GM18499 (cell line): ENCODE measurements around the gene EPHA8.

ENCODE experiments used
- ATAC-seq: cut with Tn5 transposase; IDR thresholded peaks from one replicate; pipeline ENCODE4 v1.9.1; 2021; ENCODE audit warnings: moderate number of reproducible peaks; ENCODE audit not compliant: insufficient read depth, unreplicated experiment

EPHA8 gene

DNA sequence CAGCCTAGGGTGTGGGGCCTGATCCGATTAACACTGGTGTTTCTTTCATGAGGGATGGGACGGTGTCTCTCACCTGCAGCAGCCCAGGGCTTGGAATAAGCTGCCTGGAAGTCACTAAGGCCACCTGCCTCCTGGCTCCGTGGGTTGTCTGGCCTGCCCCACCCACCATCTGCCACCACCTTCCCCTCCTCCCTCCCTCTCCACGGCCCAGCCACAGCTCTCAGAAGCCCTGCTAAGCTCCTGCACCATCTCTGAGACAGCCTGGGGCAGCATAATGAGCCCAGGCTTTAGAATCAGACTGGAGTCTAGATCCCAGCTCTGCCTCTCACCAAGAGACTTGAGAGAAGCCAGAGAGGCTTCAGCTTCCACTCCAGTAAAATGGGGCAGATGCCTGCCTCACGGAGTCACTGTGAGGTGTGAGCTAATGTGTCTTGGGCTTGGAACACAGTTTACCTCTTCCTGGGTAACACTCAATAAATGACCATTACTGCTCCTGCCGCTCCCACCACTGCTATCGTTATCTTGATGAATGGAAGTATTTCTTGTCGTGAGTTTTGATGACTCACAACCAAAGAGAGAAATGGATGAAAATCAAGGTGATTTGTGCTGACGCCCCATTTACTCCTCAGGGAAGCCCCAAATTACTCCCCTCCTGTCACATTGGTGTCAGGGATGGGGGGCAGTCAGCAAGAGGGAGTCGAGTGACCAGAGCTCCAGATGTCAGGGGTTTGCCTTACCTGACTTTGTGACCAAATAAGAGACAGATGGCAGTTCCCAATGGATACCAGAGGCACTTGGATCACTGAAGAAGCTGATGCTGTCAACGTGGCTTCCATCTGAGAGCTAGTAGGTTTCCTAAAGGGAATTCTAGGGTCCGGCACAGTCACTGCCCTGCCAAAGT is 49.6 kb downstream of the EPHA8 start:
- ATAC-seq, result no peak

DNA sequence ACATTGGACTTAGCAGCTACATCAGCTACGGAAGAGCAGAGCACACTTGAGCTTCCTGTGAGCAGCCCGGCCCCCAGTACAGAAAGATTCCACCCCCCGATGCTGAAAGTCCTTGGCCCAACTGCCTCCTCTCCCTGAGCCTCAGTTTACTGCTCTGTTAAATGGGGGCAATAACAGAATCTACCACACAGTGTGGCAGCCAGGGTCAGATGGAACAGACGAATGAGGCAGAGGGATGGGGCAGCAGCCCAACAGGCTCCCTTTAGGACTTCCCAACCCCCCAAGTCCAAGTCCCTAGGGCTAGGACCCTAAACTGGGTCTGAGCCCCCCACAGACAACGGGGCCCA is 50.3 kb downstream of the EPHA8 start:
- no peak for ATAC-seq

DNA sequence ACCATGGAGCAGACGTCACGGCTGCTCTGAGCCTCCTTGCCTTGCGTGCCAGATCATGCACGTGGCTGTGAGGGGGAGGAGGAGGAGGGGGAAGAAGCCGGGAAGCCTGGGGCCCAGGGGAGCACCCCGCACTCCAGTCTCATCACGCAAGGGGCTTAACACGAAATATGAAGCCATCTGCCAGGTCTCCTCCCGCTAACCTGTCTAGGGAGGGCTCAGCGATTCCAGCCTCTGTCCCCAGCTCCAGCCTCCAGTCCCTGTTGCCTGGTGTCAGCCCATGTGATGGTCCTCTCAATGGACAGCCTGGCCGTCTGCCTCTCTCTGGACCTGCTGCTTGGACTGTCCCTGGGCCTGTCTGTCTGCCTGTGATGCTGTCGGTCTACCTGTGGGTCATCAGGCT is 50.7 kb downstream of the EPHA8 start:
- ATAC-seq, result no peak

DNA sequence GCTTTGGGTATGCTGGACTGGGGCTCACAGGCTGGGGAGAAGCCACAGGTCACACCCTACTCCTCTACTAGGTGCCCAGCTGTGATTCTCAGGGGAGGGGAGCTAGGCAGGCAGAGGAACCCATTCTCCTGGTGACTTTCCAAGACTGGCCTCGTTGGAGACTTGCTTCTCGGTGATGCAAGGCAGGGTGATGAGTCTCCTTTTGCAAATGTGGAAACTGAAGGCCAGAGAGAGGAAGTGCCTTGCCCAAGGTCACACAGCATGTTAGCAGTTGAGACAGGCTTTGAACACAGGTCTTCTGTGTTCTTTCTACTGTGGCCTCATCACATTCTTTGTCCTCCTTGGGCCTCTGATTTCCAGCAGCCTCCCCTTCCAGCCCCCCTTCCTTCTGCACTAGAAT is 52.6 kb downstream of the EPHA8 start:
- ATAC-seq, result no peak

DNA sequence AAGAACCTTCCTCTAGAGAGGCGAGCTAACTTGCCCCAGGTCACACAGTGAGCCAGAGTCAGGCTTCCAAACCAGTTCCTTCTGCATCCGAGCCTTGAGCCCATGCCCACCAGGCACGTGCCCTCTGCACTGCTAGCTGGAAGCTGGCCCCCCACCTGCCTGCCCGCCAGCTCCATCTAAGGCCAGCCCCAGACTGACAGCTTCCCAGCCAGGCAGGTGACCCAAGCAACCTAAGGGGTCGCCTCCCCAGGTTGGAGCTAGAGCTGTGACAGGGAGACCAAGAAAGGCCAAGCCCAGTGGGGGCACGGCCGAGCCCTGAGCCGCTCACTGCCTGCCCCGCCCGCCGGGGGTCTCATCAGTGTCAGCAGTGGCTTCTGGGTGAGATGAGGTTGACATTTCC is 53.3 kb downstream of the EPHA8 start:
- no peak for ATAC-seq

DNA sequence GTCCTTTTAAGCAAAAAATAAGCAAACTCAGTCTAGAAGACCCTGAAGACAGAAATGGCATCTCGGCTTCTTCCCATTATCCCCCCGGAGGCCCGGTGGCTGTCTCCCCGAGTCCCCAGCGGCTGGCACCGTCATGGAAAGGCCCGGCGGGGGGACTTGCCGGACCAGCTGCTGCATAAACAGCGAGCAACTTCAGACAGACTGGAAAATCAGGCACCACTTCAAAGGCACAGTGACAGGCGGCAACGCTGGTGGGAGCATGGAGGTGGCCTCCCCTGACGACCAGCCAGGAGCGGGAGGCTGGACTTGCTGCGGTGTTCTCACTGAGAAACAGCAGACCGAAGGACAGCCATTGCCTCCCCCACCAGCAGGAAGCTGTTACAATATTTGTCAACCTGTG is 54.8 kb downstream of the EPHA8 start:
- ATAC-seq, result no peak

DNA sequence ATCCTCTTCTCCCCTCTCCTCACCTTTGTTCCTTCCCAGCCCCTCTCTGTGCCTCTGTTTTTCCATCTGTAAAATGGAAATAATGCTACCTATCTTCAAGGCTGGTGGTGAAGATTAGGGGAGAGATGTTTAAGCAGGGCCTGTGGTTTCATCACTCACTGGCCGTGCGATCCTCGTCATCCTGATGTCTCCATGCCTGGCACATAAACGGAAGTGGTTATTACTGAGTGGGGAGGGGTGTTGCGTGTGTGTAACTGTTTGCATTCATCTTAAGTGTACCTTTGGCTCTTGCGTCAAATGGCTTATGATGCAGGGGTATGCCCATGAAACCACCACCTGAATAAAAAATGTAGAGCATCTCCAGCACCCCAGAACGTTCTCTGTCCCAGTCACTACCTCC is 56.0 kb downstream of the EPHA8 start:
- ATAC-seq, result no peak

DNA sequence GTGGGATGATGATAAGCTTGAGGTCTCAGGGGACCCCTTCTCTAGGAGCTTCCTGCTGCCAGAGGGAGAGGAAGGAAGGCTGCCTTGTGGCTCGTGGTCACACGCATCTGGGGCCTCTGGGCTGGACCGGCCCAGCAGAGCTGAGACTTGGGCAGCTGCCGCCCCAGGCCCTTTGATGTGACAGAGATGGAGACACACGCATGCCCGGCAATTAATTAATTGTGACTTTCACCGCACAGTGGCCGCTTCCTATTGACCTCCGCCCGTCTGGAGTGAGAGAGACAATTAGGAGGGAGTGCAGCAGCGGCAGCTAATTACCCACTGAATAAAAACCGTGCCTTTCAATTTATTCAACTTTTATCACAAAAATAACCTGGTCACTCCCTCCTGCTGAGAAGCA is 56.5 kb downstream of the EPHA8 start:
- no peak for ATAC-seq

DNA sequence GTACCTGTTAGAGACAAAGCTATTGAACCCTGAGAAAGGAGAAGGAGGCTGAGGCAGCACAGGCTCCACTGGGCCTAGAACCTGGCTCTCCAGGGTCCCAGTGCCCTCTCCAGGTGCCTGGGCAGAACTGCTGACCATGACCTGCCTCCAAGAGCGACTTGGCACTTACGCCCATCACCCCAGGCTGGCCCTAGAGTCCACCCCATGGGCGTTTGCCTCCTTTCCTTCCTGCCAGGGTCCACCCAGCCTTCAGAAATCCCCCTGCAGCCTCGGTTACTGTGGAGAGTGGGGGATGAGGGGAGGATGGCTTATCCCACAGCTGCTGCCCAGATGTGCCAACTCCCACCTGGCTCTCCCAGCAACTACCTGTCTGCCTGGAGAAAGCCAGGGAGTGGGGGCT is 58.5 kb downstream of the EPHA8 start:
- no peak for ATAC-seq

DNA sequence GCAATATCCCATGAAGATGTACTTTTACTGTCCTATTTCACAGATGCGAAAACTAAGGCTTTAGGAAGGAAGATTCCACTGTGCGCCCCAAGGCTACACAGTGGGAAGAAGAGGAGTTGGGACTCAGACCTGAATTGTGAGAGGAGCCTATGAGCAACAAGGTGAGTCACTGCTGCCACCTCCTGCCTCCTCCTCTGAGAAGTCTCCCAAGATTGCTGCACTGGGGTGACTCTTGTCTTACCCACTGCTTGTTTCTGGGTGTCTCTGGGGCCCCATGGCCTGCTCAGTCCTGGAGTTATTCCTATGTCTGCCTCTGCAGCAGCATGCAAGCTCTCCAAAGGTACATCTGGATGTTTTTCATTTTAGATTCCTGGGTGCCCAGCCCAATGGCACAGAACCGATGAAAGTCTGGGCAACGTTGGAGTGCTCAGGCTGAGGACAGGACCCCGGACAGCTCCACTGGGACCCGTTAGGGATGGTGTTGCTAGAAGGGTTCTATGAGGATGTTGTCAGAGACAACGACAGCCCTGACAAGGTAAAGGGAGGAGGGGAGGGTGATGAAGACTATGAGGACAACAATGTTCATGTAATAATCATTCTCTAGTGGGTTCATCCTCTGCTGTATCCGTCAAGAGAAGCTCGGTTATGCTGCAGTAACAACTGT is 62.1 kb downstream of the EPHA8 start:
- ATAC-seq, result no peak

DNA sequence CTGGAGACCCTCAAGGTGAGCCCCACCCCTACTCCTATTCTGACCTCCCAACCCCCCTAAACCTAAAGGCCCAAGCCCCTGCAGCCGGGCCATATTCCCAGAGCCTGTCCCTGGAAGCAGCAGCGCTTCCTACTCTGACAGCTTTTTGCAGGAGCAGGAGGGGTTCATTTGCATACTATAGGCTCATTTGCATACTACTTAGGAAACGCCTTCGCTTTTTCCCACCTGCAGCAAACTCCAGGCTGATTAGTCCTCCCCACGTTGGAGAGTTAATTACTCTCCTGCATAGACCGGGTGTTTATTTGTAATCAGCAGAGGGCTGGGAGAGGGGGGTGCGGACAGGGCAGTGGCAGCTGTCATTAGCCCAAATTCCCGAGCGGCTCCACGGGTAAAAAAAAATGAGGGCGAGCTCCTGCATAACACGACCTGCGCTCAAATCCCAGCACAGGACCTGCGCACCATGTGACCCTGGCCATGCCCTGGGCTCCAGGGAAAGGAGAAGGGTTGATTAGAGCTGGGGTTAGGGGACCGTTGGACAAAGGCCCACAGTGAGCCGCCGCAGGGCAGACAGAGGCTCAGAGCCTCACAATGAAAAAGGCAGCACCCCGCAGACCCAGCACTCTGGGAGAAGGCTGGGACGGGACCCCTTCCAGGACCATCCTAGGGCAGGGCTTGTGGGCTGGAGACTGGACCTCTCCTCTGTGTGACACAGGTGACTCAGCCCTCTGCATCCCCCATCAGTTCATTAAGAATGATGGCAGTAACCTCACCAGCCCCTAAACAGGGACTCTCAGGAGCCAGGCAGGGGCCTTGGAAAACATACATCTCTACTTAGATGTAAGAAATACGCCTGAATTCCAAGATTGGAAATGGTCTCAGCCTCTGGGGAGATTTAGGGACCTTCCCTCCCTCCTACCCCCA is 63.2 kb downstream of the EPHA8 start:
- no peak for ATAC-seq

DNA sequence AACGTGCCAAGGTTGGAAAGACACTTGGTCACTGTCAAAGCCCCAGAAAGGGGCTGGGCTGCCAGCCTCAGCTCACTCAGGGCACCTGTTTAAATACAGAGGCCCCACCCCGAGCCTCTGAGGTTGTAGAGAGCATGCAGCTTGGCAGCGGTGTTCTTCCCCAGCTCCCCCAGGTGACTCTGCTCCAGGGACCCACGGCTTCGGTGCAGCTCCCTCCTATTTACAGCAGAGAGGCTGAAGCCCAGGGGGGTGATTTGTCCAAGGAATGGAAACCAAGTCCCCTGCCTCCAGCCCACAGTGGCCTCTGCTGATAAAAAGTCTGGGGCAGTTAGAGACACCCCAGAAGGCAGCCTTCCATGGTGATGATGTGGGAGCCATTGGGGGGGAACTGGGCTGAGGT is 64.0 kb downstream of the EPHA8 start:
- no peak for ATAC-seq

DNA sequence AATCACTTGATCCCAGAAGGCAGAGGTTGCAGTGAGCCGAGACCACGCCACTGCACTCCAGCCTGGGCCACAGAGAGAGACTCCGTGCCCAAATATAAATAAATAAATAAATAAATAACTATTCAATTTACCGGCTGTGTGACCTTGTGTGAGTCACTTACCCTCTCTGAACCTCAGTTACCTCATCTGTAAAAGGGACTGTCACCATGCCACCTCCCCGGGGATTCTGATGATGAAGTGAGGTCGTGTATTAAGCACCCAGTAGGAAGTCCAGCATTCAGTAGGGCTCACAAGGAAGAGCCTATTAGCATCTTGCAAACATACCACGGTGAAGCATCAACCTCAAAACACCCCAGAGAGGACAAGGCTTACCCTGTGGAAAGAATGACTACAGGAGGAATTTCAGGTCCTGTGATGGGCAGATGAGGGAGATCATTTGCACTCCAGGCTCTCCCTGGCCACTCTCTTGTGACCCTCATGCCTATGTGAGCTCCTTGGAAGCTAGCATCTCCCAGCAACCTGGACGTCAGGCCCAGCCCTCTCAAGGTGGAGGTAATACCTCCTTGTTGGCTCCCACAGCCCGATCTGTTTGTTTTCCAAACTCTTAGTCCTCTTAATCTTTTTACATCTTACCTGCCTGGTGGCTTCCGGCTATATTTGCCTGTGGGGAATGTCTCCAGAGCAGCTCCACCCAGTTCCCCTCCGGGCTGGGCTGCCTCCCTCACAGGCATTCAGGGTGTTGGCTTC is 65.6 kb downstream of the EPHA8 start:
- no peak for ATAC-seq

DNA sequence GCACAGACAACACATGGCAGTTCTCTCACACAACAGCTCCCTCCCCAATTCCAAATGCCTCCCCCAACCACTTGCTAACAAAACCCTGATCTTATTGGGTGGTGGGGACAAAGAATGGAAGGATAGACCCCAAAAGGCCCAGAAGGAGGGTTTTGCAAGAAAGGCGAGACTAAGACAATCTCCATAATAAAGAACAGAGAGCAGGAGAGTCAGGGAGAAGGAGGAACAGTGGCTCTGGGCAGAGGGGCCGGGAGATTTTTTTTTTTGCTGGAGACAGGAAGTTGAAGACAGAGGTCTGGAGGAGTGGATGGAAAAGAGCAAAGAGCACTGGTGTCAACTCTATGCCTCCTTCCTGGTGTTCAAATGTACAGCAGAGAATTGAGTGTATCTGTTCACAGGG is 66.6 kb downstream of the EPHA8 start:
- ATAC-seq, result no peak

DNA sequence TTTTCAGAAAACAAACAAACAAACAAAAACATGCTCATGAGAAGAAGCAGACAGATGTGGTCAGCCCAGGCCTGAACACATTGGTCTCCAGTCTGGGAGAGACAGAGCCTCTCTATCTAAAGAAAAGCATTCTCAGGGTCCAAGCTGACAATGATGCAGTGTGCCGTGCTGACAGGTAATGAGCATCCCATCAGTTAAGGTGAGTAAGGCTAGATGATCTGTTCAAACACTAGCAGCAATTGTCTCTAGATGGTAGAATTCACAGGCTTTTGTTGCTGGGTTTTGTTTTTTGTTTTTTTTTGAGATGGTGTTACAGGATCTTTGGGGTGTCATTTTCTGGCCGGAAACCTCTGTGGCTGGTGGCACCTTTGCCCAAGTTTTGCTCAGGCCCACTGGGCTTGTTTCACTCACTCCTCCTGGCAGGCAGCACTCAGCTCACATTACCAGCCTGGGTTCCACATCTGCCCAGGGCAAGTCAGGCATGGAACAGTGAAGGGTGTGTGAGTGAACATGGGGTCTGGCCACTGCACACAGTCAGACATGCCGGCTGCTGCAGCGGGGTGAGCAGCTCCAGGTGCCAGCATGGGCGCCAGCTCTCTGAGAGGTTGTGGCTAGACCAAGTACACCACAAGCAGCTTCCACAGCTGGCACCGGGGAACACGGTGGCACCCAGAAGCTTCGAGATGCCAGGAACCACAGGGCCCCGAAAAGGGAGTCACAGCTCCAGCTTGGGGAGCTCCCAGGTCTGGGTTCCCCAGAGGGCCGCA is 70.6 kb downstream of the EPHA8 start:
- ATAC-seq, result no peak

DNA sequence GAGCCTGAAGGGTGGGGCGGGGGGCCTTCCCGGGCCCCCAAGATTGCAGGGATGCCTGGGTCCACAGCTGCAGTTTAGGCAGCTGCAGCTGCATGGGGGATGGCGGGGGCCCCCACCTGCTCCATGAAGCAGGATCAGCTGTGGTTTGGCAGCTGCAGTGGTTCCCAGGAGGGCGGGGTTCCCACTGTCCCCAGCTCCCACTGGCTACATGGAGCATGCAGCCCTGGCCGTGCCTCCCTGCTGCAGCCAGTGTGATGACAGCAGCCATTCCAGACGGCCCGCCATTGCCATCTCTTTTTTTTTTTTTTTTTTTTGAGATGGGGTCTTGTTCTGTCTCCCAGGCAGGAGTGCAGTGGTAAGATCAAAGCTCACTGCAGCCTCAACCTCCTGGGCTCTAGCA is 72.1 kb downstream of the EPHA8 start:
- no peak for ATAC-seq

DNA sequence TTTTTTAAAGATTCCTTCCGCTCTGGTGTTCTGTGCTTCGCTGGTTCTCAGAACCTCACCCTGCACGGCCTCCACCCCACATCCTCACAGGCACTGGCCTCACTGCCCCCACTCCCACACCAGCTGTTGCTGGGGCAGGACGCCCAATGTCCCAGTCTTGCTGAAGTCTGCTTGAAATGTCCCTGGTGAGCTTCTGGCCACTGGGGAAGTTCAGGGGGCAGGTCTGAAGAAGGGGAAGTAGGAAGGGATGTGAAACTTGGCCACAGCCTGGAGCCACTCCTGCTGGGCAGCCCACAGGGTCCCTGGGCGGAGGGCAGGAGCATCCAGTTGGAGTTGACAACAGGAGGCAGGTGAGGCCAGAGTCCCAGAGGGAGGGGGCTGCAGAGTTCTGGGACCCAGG is 73.1 kb downstream of the EPHA8 start, which contains the start of gene C1QA:
Gene C1QA, plus strand, starts transcription at position 276 of the 400 bp plus-strand sequence. CDS start 989 bp downstream, outside the sequence.
- ATAC-seq, result no peak

DNA sequence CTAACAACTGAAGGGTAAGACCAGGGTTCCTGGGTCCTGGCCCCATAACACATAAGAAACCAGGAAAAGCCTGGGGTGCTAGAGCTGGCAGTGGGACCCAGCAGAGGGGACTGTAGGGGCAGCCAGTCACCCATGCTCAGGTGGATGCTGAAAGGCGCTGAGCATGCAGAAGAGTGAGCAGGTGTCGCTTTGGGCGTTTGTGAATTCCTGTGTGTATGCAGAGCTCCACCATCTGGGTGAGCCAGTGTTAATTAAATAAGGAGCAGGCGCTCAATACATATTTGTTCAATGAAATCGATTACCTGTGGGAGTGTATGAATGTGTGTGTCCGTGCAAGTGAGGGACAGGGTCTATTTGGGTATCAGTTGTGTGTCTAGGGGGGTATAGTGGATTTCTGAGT is 73.6 kb downstream of the EPHA8 start:
- no peak for ATAC-seq

DNA sequence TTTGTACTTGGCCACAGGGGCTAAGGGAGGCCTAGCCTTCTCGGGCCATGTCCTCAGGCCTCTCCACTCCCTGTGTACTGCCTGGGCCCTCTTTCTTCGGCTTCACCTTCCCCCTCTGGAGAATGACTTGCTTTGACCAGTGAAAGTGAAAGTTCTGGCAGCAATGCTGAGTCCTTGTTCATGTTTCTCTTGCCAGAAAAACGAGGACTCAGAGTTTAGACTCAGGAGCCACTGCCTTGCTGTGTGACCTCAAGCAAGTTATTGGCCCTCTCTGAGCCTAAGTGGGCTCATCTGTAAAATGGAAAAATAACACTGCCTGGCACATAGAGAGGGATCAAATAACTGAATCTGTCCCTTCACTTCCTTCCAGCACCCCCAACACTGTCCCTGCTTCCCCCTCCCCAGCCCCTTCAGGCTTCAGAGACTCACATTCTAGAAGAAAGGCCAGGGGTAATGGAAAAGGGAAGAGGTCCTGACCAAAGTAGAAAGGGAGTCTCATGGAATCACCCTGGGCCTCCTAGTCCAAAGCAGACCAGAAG is 74.7 kb downstream of the EPHA8 start:
- no peak for ATAC-seq
